Activated T-helper 2 cell treated with anti-CD3 and anti-CD28 coated beads, Interferon-gamma antibody, Interleukin-2, Interleukin-4, amounts not matched to agents 10 μg/mL and 5 μg/mL and 100 μg/mL, durations not matched to agents 14 hours and 24 hours and 36 hours (primary cell): Measurements from ENCODE around the gene OST4. TPM values are rescaled to one million over a fixed set of nuclear protein-coding genes. Genes with fewer than 3 reads are reported as not detected.

ENCODE experiments used
- total RNA-seq: library from RNA; stranded (reverse); gene quantifications from 2 replicates; pipeline ENCODE4 v1.2.3, GENCODE V29; 2022

OST4 gene
- total RNA-seq, 1 donor from 2014 or later: 341 TPM

Other genes with a start within 250 kb of the OST4 start
- 0.05 TPM in 1 of 2 replicates, not detected in the other for gene DPYSL5, start 223.5 kb downstream of the OST4 start, total RNA-seq
- gene MAPRE3, start 101.0 kb downstream of the OST4 start, total RNA-seq: 1.8 and 2.2 TPM in 2 replicates
- gene TMEM214, start 38.7 kb downstream of the OST4 start, total RNA-seq: 96.3 and 102 TPM in 2 replicates
- 12.5 and 13.8 TPM in 2 replicates for gene AGBL5, start 20.0 kb downstream of the OST4 start, total RNA-seq
- 0.87 and 0.94 TPM in 2 replicates for gene EMILIN1, start 7.0 kb upstream of the OST4 start, total RNA-seq
- gene KHK, start 15.1 kb upstream of the OST4 start, total RNA-seq: 12.3 and 13.4 TPM in 2 replicates
- 8.1 and 9.0 TPM in 2 replicates for gene CGREF1, start 47.5 kb upstream of the OST4 start, total RNA-seq
- gene ABHD1, start 52.2 kb upstream of the OST4 start, total RNA-seq: 1.2 and 1.5 TPM in 2 replicates
- gene PREB, start 63.0 kb upstream of the OST4 start, total RNA-seq: 79.8 and 82.6 TPM in 2 replicates
- gene PRR30, start 67.8 kb upstream of the OST4 start, total RNA-seq: not detected in 2 replicates
- gene TCF23, start 77.3 kb upstream of the OST4 start, total RNA-seq: not detected in 2 replicates
- 107 and 114 TPM in 2 replicates for gene ATRAID, start 140.4 kb upstream of the OST4 start, total RNA-seq
- gene SLC5A6, start 140.6 kb upstream of the OST4 start, total RNA-seq: 70.7 and 73.9 TPM in 2 replicates
- gene CAD, start 145.7 kb upstream of the OST4 start, total RNA-seq: 141 and 146 TPM in 2 replicates
- 1.7 and 1.9 TPM in 2 replicates for gene SLC30A3, start 191.4 kb upstream of the OST4 start, total RNA-seq
- not detected in 2 replicates for gene DNAJC5G, start 203.8 kb upstream of the OST4 start, total RNA-seq
- gene TRIM54, start 210.8 kb upstream of the OST4 start, total RNA-seq: 0.21 and 0.25 TPM in 2 replicates
- 0.94 and 1.3 TPM in 2 replicates for gene UCN, start 236.8 kb upstream of the OST4 start, total RNA-seq